LoVo (cell line): ENCODE measurements around the gene XG.
A peak's percentile ranks its signal among the peaks of the same experiment; 100 is the strongest.
"Not testable (repeated sequence)": the region's sequence is repeated elsewhere in the genome, so short reads cannot be mapped to it uniquely, and the experiment has no call there.

ENCODE experiments used
- DNase-seq: peaks from one replicate; pipeline ENCODE4 v3.0.0-alpha.2; 2016; ENCODE audit warnings: low spot score

Gene XG

GRCh38 chrX:2780472-2781225 lies 28.8 kb downstream of the XG start:
- not testable (repeated sequence) for DNase-seq

GRCh38 chrX:2781226-2781571 lies 29.4 kb downstream of the XG start:
- no peak for DNase-seq

GRCh38 chrX:2781698-2782097 lies 29.9 kb downstream of the XG start:
- DNase-seq: no peak

GRCh38 chrX:2782171-2782570 lies 30.3 kb downstream of the XG start:
- DNase-seq: no peak

GRCh38 chrX:2782778-2783177 lies 30.9 kb downstream of the XG start:
- DNase-seq: no peak

- DNase-seq: no peak
Measured at GRCh38 chrX:2784026-2784425, 32.2 kb downstream of the XG start.

GRCh38 chrX:2785538-2785937 lies 33.7 kb downstream of the XG start:
- DNase-seq: no peak

GRCh38 chrX:2788980-2789379 lies 37.1 kb downstream of the XG start:
- DNase-seq: no peak

GRCh38 chrX:2789569-2789968 lies 37.7 kb downstream of the XG start:
- DNase-seq: no peak

GRCh38 chrX:2793752-2794151 lies 41.9 kb downstream of the XG start:
- DNase-seq: no peak

GRCh38 chrX:2794336-2794735 lies 42.5 kb downstream of the XG start:
- DNase-seq: no peak

- not testable (repeated sequence) for DNase-seq
Measured at GRCh38 chrX:2796808-2797207, 45.0 kb downstream of the XG start.

- DNase-seq: no peak
Measured at GRCh38 chrX:2799369-2799768, 47.5 kb downstream of the XG start.

GRCh38 chrX:2799980-2800379 lies 48.1 kb downstream of the XG start:
- not testable (repeated sequence) for DNase-seq

GRCh38 chrX:2801223-2801622 lies 49.4 kb downstream of the XG start:
- DNase-seq: no peak

GRCh38 chrX:2802376-2803090 lies 50.7 kb downstream of the XG start:
- DNase-seq: not testable (repeated sequence)

- DNase-seq: not testable (repeated sequence)
Measured at GRCh38 chrX:2803486-2803885, 51.6 kb downstream of the XG start.

GRCh38 chrX:2804106-2804843 lies 52.4 kb downstream of the XG start:
- DNase-seq: not testable (repeated sequence)

GRCh38 chrX:2804858-2805257 lies 53.0 kb downstream of the XG start:
- not testable (repeated sequence) for DNase-seq

GRCh38 chrX:2811271-2811670 lies 59.4 kb downstream of the XG start:
- no peak for DNase-seq

GRCh38 chrX:2812161-2812907 lies 60.5 kb downstream of the XG start:
- peak; percentile 25 for DNase-seq

GRCh38 chrX:2817036-2817435 lies 65.2 kb downstream of the XG start:
- DNase-seq: no peak
